KMS-11 (cell line): ENCODE results near the gene TOP1.

Experiments used
- H2AFZ ChIP-seq: fragments of 200-600 bp; sonication (generic); 2 replicates; pipeline ENCODE4 v1.6.1; 2016; ENCODE audit warnings: antibody characterized with exemption, mixed run types, low read depth
- H3K27ac ChIP-seq: fragments of 200-600 bp; sonication (generic); 2 replicates; pipeline ENCODE4 v1.6.1; 2016; ENCODE audit warnings: mild to moderate bottlenecking, mixed run types
- H3K27me3 ChIP-seq: fragments of 200-600 bp; sonication (generic); 2 replicates; pipeline ENCODE4 v1.6.1; 2017; ENCODE audit warnings: mild to moderate bottlenecking, low read depth, mixed run types, moderate library complexity; ENCODE audit not compliant: insufficient read depth
- H3K36me3 ChIP-seq: fragments of 200-600 bp; sonication (generic); 2 replicates; pipeline ENCODE4 v1.6.1; 2017; ENCODE audit warnings: mild to moderate bottlenecking, mixed run types; ENCODE audit not compliant: insufficient read depth
- H3K4me1 ChIP-seq: fragments of 200-600 bp; sonication (generic); 2 replicates; pipeline ENCODE4 v1.6.1; 2016; ENCODE audit warnings: mild to moderate bottlenecking, low read depth, mixed run types; ENCODE audit not compliant: poor library complexity, severe bottlenecking
- H3K4me2 ChIP-seq: fragments of 200-600 bp; sonication (generic); 2 replicates; pipeline ENCODE4 v1.7.0; 2016; ENCODE audit warnings: mild to moderate bottlenecking, mixed run types
- H3K4me3 ChIP-seq: fragments of 200-600 bp; sonication (generic); IDR thresholded peaks from 2 replicates; pipeline ENCODE4 v1.6.1; 2017; ENCODE audit warnings: low read depth, low read length, mixed read lengths; ENCODE audit not compliant: insufficient read depth
- H3K79me2 ChIP-seq: fragments of 200-600 bp; sonication (generic); 2 replicates; pipeline ENCODE4 v1.6.1; 2016; ENCODE audit warnings: low read depth, mixed run types; ENCODE audit not compliant: insufficient read depth
- H3K9ac ChIP-seq: fragments of 200-600 bp; sonication (generic); 2 replicates; pipeline ENCODE4 v1.6.1; 2016; ENCODE audit warnings: mild to moderate bottlenecking, mixed run types
- H4K20me1 ChIP-seq: fragments of 200-600 bp; sonication (generic); 2 replicates; pipeline ENCODE4 v1.6.1; 2016; ENCODE audit warnings: mild to moderate bottlenecking, mixed run types; ENCODE audit not compliant: insufficient read depth
- CTCF ChIP-seq: fragments of 200-600 bp; sonication (generic); conservative IDR thresholded peaks from 2 replicates; pipeline ENCODE4 v1.6.1; 2017; ENCODE audit warnings: low read depth, mild to moderate bottlenecking, antibody characterized with exemption, low read length, moderate library complexity, mixed read lengths

The TOP1 gene

GRCh38 chr20:41087777-41088176, 59.2 kb downstream of the TOP1 start:
- H3K9ac ChIP-seq = no peak overlapping the region
- no peak overlapping the region for H3K27ac ChIP-seq
- no peaks in the 10 kb centered on the region; the same call in 1 of the 2 replicates for H3K36me3 ChIP-seq
- no peaks in the 10 kb centered on the region for H4K20me1 ChIP-seq
- peaks cover 2% of the 10 kb centered on the region; the same call in 1 of the 2 replicates for H3K79me2 ChIP-seq
- H3K4me3 ChIP-seq = no peak overlapping the region
- no peaks in the 10 kb centered on the region for H3K27me3 ChIP-seq
- H3K4me1 ChIP-seq = peaks cover 10% of the 10 kb centered on the region
- no peak for TF ChIP-seq CTCF
- no peak overlapping the region for H3K4me2 ChIP-seq
- no peak overlapping the region for H2AFZ ChIP-seq

- Histone ChIP-seq H3K4me3 (no peak overlapping the region), H2AFZ (no peak overlapping the region), H3K4me2 (no peak overlapping the region), H3K27ac (no peak overlapping the region), H3K27me3 (no peaks in the 10 kb centered on the region), H3K9ac (no peak overlapping the region), H3K36me3 (no peaks in the 10 kb centered on the region; the same call in 1 of the 2 replicates), H3K4me1 (no peaks in the 10 kb centered on the region), H3K79me2 (no peaks in the 10 kb centered on the region), H4K20me1 (no peaks in the 10 kb centered on the region)
- no peak for TF ChIP-seq CTCF
Measured at GRCh38 chr20:41089555-41089954, 60.9 kb downstream of the TOP1 start.

- Histone ChIP-seq H3K4me1 (no peaks in the 10 kb centered on the region), H3K4me2 (no peak overlapping the region), H3K27me3 (no peaks in the 10 kb centered on the region), H4K20me1 (no peaks in the 10 kb centered on the region), H3K79me2 (no peaks in the 10 kb centered on the region), H3K36me3 (no peaks in the 10 kb centered on the region; the same call in 1 of the 2 replicates), H2AFZ (no peak overlapping the region), H3K27ac (no peak overlapping the region), H3K9ac (no peak overlapping the region), H3K4me3 (no peak overlapping the region)
- TF ChIP-seq CTCF = no peak
Measured at GRCh38 chr20:41091927-41092326, 63.3 kb downstream of the TOP1 start.

- Histone ChIP-seq H4K20me1 (no peaks in the 10 kb centered on the region), H2AFZ (no peak overlapping the region), H3K4me3 (no peak overlapping the region), H3K4me1 (no peaks in the 10 kb centered on the region), H3K27ac (no peak overlapping the region; the same call in 1 of the 2 replicates), H3K27me3 (no peaks in the 10 kb centered on the region), H3K4me2 (no peak overlapping the region), H3K36me3 (peaks cover 14% of the 10 kb centered on the region; the same call in 1 of the 2 replicates), H3K79me2 (no peaks in the 10 kb centered on the region), H3K9ac (no peak overlapping the region)
- no peak for TF ChIP-seq CTCF
Measured at GRCh38 chr20:41094353-41095055, 65.9 kb downstream of the TOP1 start.
